AG04450 (cell line): Measurements from ENCODE around the gene TRIP12. TPM values are rescaled to one million over a fixed set of nuclear protein-coding genes. Genes with fewer than 3 reads are reported as not detected.

ENCODE experiments used
- CTCF ChIA-PET: fragments of 300-600, 350-600 bp; formaldehyde crosslinking; extraction: SDS; loops from one replicate; lab custom pipeline; 2022; ENCODE audit warnings: antibody characterized with exemption, inconsistent platforms; lab: Charles Lee
- POLR2A ChIA-PET: fragments of 350-600 bp; formaldehyde crosslinking; extraction: SDS; loops from one replicate; lab custom pipeline; 2021; ENCODE audit warnings: antibody characterized with exemption, inconsistent platforms; lab: Yijun Ruan, JAX
- DNase-seq: peaks from one replicate; pipeline ENCODE4 v3.0.0-alpha.2; 2011; ENCODE audit warnings: low read depth, low spot score
- H3K27ac ChIP-seq: one replicate; pipeline ENCODE4 v1.5.1; 2012; ENCODE audit warnings: low read depth, low read length, control low read depth
- H3K27me3 ChIP-seq: one replicate; pipeline ENCODE4 v1.6.0; 2012; ENCODE audit warnings: low read length; ENCODE audit not compliant: control insufficient read depth, insufficient read depth
- H3K4me3 ChIP-seq: 2 replicates; pipeline ENCODE4 v1.5.1; 2011; ENCODE audit warnings: mild to moderate bottlenecking, low read depth, low read length, control low read depth
- H3K9me3 ChIP-seq: 2 replicates; pipeline ENCODE4 v1.5.1; 2012; ENCODE audit warnings: low read length; ENCODE audit not compliant: control insufficient read depth, insufficient read depth
- CTCF ChIP-seq: IDR thresholded peaks from 2 replicates; pipeline ENCODE4 v1.5.1; 2011; ENCODE audit warnings: low read depth, low read length, control low read depth, inconsistent platforms
- polyA plus RNA-seq: library from polyadenylated mRNA; depleted of rRNA; stranded (reverse); fragments of >200 nt; gene quantifications from 2 replicates; pipeline ENCODE4 v1.2.3, GENCODE V29; 2011

Gene TRIP12
- polyA plus RNA-seq, 1 experiment = 170 TPM

- H3K4me3 ChIP-seq = no peak overlapping the region
- DNase-seq = no peak
- TF ChIP-seq CTCF = no peak
- no peak overlapping the region for H3K27ac ChIP-seq
- no peaks in the 10 kb centered on the region for H3K9me3 ChIP-seq
- ChIA-PET POLR2A (no interaction called here), CTCF (interaction anchor here (0.7 kb wide), 1 partner anchor 9 kb away, joined by 4 read pairs; no protein-coding TSS in a partner anchor)
- no peaks in the 10 kb centered on the region for H3K27me3 ChIP-seq
These were observed 48.7 kb downstream of the TRIP12 start for GRCh38 chr2:229873123-229873581.

GRCh38 chr2:229870903-229871656, 50.7 kb downstream of the TRIP12 start:
- ChIA-PET POLR2A (no interaction called here), CTCF (no interaction called here)
- no peak for TF ChIP-seq CTCF
- DNase-seq = no peak
- Histone ChIP-seq H3K27ac (no peak overlapping the region), H3K27me3 (no peaks in the 10 kb centered on the region), H3K4me3 (no peak overlapping the region), H3K9me3 (no peaks in the 10 kb centered on the region)

DNA sequence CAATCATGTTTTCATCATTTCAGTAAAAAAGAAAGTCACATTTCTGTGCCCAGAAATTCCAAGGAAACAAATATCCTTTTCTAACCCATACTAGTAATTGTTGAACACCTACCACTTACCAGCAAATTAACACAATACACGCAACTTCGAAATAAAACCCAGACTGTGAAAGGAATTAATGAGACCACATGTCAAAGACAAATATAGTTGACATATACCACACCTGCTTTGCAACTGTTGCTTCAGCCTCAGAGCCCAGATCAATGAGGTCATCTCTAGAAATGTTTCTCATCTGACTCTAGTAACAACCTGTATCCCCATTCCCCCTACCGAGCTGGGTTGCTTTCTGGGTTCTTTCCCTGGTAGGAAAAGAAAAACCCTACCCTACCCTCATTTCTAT, 52.6 kb downstream of the TRIP12 start:
- no peak overlapping the region for H3K4me3 ChIP-seq
- POLR2A ChIA-PET = interaction anchor here (0.5 kb wide), 1 partner anchor 641 kb away, joined by 5 read pairs; no protein-coding TSS in a partner anchor
- no peak overlapping the region for H3K27ac ChIP-seq
- CTCF ChIA-PET = interaction anchor here (1.3 kb wide), 1 partner anchor 89 kb away, joined by 5 read pairs; no protein-coding TSS in a partner anchor
- H3K9me3 ChIP-seq = no peaks in the 10 kb centered on the region
- no peak for DNase-seq
- TF ChIP-seq CTCF = no peak
- H3K27me3 ChIP-seq = no peaks in the 10 kb centered on the region

- ChIA-PET POLR2A (no interaction called here), CTCF (interaction anchor here (1.3 kb wide), 1 partner anchor 88 kb away, joined by 5 read pairs; no protein-coding TSS in a partner anchor)
- Histone ChIP-seq H3K4me3 (no peak overlapping the region), H3K27me3 (no peaks in the 10 kb centered on the region), H3K27ac (no peak overlapping the region), H3K9me3 (no peaks in the 10 kb centered on the region)
- no peak for DNase-seq
- TF ChIP-seq CTCF = no peak
These were observed 53.0 kb downstream of the TRIP12 start for GRCh38 chr2:229868794-229869193.

- Histone ChIP-seq H3K27me3 (no peaks in the 10 kb centered on the region), H3K9me3 (no peaks in the 10 kb centered on the region), H3K27ac (no peak overlapping the region), H3K4me3 (no peak overlapping the region)
- TF ChIP-seq CTCF = no peak
- CTCF ChIA-PET = interaction anchor here (0.6 to 4.3 kb wide), 3 partner anchors 33 to 84 kb away, joined by 3 to 19 read pairs (median 3); no protein-coding TSS in a partner anchor
- POLR2A ChIA-PET = no interaction called here
- DNase-seq = no peak
These were observed 56.8 kb downstream of the TRIP12 start for GRCh38 chr2:229865033-229865432.
